Raji (cell line): ENCODE measurements around the gene RANBP3.

Source experiments
- POLR2A ChIP-seq: IDR thresholded peaks from 2 replicates; pipeline ENCODE4 v1.6.1; 2011; ENCODE audit warnings: low read depth, low read length, control low read depth; ENCODE audit not compliant: insufficient read depth

RANBP3 gene

DNA sequence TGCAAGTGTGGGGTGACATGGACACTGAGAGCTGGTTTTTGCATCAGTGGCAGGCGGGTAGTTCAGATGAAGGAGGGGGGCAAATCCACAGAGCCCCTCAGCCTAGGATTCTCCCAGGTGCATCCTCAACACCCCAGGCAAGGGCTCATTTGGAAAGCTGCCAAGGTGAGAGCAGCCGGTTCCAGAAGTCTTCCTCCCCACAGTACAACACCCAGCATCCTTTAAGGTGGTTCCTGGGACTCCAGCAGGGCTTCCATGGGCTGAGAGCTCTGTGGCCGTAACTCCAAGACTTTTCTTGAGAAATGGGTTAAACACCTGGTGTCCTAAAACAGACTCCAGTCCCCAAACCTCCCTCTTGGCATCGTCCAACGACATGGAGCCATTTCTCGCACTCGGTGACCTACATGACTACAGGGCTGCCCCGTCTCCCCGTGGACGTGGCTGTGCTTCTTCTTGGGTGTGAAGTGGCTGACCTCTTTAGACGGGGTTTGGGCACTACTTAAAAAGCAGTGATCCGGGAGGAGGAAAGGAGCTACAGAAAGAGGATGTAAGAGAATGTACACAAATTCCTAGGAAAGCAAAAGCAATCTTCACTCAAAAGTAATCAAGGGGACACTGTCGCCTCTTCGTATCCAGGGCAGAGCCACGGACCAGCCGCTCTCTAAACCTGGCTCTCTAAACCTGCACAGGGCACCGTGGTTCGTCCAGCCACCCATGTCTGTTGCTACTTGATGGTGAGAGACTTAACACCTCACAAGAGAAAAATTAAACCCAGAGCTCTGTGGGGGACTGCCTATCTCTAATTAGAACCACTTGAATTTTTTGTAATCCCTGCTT, 25.5 kb downstream of the RANBP3 start:
- no peak for TF ChIP-seq POLR2A

DNA sequence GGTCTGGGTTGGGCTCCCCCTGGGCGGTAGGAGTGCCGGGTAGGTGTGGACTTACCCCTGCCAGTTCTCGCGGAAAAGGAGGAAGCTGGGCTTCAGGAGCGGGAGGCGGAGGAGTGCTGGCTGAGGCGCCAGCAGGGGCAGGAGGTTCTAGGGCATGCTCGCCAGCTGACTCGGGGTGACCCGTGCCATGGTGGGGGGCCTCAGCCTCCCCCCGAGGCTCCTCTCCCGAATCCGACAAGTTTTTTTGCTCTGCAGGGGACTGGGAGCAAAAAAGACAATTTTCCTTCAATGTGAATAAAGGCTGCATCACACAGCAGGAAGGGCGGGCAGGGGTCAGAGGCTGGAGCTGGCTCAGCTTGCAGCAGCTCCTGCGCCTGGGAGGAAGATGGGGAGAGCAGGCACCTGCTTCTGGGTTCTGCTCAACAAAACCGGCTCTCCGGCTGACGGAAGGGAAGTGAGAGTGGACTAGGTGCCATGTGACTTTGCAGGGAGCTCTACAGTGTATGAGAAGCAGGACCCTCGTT, 26.5 kb downstream of the RANBP3 start:
- TF ChIP-seq POLR2A, result no peak

DNA sequence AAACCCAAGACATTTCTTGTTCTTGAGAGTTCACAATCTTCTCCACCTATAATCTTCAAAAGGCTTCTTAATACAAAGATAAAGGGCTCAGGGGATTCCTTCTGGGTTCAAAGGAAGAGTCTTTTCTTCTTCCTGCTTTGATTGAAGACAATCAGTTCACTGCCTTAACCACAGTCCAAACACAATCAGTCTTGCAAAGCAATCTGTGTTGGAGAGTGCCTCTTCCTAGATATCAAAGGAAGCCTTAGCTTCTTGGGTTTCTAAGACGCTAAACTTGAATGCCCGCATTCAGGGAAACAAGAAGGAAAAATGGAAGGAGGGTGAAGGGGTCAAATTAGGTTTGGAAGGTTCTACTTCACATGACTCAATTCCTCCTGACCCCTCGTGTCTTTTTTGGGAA, 27.2 kb downstream of the RANBP3 start:
- no peak for TF ChIP-seq POLR2A

DNA sequence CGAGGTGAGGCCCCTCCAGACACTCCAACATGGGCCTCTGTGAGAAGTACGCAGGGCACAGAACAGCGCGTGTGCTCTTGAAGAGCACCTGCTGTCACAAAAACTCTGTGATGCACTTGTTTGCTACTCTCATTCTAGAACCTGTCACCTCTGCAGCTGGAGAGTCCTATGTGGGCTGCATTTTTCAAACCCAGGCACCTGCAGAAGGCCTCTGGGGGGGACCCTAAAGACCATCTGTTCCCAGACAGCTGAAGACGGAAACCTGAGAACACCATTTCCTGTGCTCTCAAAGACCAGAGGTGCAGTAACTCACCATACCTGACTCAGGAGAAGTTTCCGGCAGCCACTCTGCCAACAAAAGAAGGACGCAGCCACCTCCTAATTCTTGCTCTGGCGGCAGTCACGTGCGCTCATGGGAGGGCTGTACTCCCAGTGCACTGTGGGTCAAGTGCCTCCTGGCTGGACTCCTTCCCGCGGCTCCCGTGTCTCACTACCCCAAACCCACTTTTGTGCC, 28.1 kb downstream of the RANBP3 start:
- TF ChIP-seq POLR2A, result no peak

GRCh38 chr19:5948752-5949564, 29.0 kb downstream of the RANBP3 start:
- TF ChIP-seq POLR2A, result no peak

DNA sequence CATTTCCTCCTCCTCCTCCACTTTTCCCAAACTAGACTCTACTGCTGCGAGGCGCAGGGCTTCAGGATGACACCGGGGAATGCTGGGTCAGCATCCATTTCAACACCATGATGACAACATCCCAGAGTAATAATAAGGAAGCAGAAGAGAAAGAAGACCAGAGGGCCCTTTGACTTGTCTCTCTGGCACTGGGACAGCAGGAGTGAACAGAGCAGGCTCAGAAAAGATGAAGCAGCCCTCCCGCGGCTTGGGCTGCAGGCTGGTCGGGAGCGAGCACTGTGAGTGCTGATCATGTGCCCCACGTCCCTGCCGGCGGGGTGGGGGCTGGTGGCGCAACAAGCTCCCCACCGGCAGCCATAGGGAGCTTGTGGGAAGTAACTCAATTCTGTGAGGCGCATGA, 30.5 kb downstream of the RANBP3 start:
- no peak for TF ChIP-seq POLR2A

DNA sequence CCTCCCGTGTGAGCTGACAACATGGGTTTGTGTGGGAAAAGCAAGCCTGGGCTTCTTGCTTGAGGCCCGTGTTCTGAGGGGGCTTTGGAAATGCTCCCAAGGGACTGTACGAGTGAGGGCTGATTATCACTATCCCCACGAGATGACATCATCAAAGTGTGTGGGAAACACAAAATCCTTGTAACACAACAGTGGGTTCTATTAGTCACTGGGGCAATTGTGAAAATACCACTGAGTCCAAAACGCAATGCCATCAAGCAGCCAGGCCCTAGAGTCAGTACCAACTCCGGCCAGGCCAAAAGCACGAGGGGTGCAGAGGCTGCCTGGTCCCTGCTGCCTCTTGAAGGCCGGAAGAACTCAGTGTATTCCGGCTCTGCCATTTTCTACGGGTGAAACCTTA, 34.3 kb downstream of the RANBP3 start:
- TF ChIP-seq POLR2A, result no peak

- TF ChIP-seq POLR2A, result no peak
Observed at GRCh38 chr19:5943045-5943444, 34.9 kb downstream of the RANBP3 start.

GRCh38 chr19:5941673-5942072, 36.3 kb downstream of the RANBP3 start:
- TF ChIP-seq POLR2A, result no peak

- no peak for TF ChIP-seq POLR2A
Observed at GRCh38 chr19:5940260-5941208, 37.4 kb downstream of the RANBP3 start.

GRCh38 chr19:5937550-5937949, 40.4 kb downstream of the RANBP3 start:
- no peak for TF ChIP-seq POLR2A

DNA sequence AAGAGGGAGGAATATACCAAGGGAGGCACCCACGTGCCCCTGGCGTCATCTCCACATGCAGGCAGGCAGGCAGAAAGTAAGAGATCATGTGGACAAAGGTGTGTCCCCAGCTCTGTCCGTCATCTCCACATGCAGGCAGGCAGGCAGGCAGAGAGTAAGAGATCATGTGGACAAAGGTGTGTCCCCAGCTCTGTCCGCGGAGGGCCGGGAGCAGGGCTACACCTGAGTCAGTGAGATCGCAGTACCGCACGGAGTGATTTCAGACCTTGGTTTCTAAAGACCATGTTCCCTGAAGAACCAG, 41.7 kb downstream of the RANBP3 start:
- no peak for TF ChIP-seq POLR2A

GRCh38 chr19:5935473-5936291, 42.3 kb downstream of the RANBP3 start:
- no peak for TF ChIP-seq POLR2A

DNA sequence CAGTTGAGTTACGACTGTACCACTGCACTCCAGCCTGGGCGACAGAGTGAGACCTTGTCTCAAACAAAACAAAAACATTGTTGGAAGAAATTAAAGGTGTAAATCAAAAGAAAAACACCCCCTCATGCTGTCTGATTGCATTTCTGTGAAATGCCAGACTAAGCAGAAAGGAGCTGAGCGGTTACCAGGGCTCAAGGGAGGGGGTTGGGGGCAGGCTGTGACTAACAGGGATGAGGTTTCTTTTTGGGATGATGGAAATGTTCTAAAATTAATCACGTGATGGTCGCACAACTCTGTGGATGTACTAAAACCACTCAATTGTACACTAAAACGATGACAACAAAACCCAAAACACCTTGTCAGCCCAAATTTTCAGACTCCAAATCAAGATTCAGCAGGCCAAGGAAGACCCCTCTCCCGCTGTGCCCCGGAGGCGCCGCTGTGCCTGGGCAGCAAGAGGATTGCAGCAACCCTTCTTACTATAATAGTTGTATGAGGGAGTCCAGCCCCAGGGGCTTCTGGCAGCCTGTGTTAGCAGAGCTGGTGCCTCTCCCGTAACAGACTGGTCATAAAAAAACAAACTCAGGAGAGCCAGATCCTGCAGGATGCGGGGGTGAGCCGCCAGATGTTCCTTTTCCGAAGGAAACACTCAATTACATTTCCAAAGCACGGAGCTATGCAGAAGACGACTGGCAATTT, 43.0 kb downstream of the RANBP3 start:
- TF ChIP-seq POLR2A, result no peak

- TF ChIP-seq POLR2A, result no peak
Observed at GRCh38 chr19:5934069-5934401, 43.9 kb downstream of the RANBP3 start.
